Inflammatory macrophage treated with lipopolysaccharide for 1 hour (primary cell): ENCODE measurements around the gene PRLH.

Source experiments
- DNase-seq, 2 donors: peaks; one replicate each; pipeline ENCODE4 v3.0.0-alpha.2; 2020 to 2022

Gene PRLH

DNA sequence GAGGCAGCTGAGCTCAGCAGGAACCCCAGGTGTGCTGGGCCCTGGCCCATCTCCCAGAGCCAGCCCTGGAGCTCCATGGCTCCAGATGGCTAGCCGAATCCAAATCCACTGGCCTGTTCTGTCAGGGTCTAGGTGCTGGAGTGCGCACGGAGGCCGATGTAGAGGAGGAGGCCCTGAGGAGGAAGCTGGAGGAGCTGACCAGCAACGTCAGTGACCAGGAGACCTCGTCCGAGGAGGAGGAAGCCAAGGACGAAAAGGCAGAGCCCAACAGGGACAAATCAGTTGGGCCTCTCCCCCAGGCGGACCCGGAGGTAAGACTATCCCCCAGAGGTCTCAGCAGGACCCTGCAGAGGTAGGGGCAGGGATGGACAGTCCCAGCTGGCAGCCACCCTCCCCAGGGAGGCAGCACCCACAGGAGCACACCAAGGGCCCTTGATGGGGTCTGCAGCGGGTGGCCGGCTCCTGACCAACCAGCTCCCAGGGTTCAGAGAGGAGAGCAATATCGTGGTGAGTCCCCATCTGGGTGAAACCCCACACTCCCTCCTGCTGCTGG is 26.1 kb upstream of the PRLH start:
- DNase-seq, result no peak

DNA sequence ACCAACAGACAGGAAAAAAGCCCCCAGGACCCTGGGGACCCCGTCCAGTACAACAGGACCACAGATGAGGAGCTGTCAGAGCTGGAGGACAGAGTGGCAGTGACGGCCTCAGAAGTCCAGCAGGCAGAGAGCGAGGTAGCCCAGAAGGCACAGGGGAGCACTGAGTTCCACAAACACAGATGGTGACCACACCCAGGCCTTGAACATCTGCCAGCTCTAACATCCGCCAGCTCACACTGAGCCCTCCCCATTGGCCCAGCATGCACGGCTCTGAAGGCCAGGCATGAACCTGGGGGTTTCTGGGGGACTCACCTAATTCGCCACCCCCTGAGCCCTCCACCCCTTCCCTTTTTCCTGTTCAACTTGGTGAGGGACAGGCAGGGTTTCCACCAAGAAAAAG is 25.6 kb upstream of the PRLH start:
- DNase-seq, result no peak

DNA sequence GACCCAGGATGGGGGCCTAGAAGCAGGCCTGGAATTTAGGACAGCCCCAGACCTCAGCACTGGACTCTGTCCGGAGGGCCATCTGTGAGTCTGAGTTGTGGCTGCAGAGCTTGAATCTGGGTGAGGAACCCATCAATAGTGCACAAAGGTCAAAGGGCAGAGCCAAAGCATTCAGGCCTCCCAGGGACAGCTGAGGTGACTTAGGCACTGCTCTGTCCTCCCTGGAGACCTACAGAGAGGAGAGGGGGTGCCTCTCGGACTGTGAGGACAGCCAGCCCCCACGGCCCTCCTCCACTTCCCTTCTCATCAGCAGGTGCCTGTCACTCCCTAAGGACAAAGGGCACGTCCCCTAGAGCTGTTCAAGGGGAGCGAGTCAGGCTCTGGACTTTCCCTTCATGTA is 25.1 kb upstream of the PRLH start:
- DNase-seq, result no peak

DNA sequence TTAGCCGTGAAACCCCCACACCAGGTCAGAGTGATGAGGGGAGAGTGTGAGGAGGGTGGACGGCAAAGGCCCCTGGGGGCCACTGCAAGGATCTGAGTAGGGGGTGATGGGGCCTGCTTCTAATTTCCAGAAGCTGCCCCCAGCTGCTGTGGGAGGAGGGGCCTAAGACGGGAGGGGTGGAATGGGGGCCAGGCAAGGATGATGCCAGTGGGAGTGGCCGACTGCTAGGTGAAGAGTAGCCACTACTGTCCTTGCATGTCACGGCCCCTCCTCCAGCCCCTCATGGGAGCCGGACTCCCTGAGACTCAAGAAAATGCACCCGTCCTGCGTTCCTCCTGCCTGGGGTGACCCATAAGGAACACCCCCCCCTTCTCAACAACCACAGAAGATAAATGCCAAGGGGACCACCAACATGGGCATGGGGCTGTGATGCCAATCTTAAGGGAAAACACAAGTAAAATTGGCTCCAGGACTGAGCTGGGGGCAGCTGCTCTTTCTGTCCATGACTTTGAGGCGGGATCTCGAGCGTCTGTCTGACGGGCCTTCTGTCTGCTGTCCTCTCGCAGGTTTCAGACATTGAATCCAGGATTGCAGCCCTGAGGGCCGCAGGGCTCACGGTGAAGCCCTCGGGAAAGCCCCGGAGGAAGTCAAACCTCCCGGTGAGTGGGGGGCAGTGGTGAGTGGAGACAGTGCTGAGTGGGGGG is 24.2 kb upstream of the PRLH start:
- DNase-seq, result no peak

DNA sequence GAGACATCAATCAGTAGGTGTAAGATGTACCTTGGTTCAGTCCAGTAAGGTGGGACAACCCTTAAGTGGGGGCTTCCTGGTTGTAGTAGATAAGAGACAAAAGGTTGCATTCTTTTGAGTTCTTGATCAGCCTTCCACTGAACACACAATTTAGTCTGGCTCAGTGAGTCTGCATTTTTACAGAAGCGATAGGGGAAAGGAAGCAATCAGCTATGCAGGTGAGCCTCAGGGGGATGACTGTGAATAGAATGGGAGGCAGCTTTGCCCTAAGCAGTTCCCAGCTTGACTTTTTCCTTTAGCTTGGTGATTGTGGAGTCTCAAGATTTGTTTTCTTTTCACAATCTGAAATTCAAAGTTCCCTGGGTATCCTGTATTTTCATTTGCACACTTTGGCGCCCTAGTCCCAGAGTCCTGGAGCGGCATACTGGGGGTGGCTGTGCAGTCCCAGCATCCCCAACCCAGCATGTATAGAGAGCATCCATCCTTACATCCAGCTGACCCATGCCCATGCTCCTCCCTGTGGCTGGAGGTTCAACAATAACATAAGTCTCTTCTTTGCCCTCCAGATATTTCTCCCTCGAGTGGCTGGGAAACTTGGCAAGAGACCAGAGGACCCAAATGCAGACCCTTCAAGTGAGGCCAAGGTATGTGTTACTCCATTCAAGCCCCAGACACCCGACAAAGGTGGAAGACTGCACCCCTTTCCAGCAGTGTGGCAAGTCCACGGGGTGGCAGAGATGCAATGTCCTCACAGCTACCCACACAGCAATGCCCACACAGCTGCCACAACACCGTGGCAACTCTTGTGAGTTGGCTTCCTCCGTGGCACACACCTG is 20.1 kb upstream of the PRLH start:
- no peak for DNase-seq

DNA sequence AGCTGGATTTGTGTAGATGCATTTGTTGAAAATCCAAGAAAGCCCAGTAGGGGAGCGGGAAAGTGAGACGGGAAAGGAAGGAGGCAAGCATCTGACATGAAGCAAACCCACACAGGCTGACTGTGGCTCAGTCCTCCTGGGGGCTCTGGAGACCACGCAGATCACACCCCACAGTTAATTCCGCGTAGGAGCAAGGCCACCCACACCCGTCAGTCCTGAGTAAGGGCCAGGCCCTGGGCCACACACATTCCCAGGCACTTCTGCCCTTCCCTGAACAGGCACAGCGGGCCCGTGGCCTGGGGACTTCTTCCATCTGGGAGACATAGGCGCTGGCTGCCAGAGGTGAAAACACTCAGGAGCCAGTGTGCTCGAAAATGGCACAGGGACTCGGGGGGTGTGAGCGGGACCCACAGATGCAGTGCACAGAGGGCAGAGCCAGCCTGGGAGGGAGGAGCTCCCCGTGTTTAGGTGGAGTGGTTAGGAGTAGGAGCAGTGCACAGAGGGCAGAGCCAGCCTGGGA is 19.4 kb upstream of the PRLH start:
- no peak for DNase-seq

DNA sequence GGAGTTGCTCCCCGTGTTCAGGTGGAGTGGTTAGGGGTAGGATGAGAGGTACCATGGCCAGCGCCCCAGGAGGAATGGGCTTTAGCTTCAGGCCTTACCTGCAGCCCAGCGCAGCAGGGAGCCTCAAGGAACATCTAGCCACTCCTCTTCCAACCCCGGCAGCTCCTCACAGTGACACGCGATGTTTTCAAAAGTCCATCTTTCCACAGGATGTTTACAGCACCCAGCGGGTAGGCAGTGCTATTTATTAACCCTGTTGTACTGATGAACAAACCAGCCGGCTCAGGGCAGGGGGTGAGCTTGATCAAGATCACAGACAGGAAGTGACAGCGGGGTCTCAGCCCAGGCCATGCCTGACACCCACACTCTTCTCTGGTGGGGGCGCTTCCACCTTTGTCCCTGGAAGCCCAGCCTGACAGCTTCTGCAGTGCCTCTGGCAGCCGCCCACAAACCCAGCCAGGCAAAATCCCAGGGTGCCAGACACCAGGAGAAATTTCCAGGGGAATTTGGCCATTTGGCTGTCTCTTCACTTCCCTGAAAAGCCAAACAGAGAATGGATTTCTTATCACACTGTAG is 18.4 kb upstream of the PRLH start:
- no peak for DNase-seq

DNA sequence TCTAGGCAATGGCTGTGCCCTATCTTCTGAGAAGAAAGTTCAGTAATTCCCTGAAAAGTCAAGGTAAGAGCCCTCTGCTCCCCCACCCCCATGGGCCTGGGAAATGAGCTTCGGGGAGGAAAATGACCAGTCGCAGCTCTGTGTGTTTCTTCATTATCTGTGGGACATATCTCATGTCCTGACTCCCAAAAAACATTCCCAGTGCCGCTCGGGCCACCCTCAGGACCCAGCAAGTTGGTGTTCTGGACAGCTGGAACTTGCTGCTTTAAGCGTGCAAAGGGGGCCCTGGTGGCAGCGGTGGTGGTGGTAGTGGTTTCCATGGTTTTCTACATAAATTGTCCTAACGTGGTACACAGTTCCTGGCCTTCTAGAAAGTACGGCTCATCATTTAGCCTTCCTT is 17.2 kb upstream of the PRLH start:
- no peak for DNase-seq

DNA sequence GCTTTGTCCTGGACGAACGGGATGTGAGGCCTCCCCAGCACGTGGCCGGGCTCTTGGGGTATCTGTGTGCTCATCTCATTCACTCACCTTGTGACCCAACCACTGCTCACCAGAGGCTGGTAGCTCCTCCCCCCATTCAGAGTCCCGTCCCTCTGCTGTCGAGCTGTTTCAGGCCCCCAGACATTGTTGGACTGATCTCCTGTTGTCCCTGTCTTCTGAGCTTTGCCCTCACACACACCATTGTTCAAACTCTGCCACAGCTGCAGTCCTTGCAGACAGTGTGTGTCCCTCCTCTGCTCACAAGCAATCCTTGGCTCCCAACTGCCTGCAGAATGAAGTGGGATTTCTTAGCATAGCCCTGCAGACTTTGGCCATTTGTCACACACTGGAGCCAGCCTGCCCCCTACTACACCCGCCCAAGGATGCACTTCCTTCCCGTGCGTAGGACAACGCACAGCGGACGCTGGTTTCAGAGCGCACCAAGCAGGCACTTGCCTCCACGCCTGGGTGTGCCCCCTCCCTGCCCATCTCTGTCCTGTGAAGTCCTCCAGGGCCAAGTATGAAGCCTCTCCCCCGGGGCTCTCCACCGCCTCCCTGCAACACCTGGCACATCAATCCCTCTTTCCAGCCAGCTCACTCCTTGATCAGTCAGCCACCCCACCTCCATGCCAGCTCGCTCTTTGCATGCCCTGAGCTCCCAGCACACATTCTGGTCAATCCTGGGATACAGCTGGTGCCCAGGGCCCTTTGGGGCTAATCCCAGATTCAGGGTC is 16.5 kb upstream of the PRLH start:
- DNase-seq, result no peak

DNA sequence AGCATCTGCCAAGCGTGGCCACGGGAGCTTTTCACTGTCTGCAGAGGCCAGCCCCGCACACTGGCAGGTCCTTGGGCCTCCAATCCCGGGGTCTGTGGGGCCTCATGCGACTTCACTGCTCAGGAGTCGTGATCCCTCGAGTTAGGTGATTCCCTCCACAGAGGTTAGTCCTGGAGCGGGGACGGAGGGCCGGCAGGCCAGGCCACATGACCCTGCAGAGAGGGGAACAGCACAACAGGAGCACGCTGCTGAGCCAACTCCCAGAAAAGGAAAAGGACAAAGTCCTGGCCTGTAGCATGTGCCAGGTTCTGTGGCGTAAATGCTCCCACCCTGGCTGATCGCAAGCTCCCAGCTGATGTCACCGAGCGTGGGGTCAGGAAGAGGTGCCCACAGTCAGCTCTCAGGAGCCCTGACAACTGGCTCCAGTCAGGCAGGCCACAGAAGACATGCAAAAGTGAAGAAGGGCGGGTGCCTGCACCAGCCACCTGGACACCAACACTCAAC is 15.3 kb upstream of the PRLH start:
- DNase-seq, result no peak

DNA sequence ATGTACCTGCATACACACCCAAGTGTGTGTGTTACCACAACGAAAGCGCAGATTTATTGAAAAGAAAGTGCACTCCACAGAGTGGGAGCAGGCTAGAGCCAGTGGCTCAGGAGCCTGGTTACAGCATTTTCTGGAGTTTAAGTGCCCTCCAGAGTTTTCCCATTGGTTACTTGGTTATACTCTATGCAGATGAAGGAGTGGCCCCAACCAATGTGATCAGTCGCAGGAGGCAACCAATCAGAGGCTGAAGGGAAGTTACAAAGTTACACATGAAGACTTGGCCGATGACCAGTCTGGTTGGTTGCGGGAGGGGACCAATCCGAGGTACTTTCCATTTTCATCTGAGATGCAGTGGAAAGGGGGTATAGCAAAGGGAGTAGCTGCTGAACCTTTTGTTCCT is 13.5 kb upstream of the PRLH start:
- DNase-seq, result peak in 1 of 2 donors; percentile 7

DNA sequence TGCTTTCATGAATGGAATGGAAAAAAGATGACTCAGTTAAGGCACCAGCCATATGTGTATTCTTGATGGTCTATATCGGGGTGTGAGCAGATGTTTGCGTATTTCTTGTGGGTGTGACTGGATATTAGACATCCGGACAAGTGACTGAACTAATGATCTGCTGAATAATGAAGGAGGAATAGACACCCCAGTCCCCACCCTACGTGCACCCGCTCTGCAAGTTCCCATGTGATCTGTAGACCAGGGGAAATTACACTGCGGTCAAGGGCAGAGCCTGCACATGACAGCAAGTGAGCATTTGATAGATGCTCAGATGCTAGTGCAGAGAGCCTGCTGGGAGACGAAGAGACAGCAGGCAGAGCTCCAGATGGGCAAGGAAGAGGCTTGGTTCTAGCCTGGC is 12.4 kb upstream of the PRLH start:
- no peak for DNase-seq

DNA sequence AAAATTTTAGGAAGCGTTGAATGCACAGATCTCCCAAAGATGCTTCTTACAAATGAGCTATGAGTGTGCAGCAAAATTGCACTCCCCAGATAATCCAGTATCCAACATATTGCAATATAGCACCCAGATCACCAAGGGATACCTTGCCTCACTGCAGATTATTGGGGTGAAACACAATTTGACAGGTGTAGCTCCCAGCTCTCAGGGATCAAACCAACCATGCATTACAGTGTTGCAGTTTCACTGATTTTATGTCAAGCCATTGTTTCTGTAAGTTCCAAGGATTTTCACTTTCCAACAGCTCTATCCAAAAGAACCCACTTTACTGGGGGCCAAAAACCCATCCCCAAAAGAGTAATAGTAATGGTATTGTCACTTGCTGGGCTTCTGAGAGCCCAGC is 10.8 kb upstream of the PRLH start:
- no peak for DNase-seq

DNA sequence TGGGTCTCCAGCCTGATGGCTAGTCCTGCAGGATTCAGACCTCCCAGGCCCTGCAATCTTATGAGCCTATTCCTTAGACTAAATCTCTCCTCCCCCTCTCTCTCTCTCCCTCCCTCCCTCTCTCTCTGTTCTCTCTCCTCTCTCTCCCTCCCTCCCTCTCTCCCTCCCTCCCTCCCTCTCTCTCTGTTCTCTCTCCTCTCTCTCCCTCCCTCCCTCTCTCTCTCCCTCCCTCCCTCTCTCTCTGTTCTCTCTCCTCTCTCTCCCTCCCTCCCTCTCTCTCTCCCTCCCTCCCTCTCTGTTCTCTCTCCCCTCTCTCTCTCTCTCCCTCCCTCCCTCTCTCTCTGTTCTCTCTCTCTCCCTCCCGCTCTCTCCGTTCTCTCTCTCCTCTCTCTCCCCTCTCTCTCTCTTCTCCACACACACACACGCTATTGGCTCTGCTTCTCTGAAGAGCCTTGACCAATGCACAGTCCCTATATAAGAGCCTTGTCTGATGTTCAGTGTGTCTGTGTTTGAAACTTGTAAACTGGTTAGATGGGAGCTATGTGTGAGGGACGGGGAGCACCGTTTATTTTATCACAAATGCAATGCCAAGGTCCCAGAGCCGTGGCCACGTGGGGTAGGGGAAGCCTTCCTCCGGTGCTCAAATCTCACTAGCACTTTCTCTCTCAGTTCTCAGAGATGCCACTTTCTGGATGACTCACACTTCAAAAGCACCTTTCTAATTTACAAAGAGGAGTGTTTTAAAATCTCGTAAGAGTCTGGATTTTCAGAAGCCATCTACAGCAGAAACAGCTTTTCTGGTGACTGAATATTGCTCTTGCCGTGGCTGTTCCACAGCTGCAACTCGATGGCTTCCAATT is 9.4 kb upstream of the PRLH start:
- no peak for DNase-seq

DNA sequence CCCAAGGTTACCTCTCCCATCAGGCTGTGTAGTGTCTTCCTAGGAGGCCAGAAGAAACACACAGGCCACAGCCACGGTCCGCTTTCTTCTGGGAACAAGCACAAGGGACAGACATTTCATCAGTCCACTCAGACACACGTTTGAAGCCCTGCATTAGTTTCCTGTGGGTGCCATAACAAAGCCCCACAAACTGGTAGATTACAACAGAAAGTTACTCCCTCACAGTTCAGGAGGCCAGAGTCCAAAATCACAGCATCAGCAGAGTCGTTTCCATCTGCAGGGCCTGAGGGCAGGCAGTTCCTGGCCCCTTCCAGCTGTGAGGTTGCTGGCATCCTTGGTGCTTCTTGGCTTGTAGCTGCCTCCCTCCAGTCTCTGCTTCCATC is 8.8 kb upstream of the PRLH start:
- no peak for DNase-seq

DNA sequence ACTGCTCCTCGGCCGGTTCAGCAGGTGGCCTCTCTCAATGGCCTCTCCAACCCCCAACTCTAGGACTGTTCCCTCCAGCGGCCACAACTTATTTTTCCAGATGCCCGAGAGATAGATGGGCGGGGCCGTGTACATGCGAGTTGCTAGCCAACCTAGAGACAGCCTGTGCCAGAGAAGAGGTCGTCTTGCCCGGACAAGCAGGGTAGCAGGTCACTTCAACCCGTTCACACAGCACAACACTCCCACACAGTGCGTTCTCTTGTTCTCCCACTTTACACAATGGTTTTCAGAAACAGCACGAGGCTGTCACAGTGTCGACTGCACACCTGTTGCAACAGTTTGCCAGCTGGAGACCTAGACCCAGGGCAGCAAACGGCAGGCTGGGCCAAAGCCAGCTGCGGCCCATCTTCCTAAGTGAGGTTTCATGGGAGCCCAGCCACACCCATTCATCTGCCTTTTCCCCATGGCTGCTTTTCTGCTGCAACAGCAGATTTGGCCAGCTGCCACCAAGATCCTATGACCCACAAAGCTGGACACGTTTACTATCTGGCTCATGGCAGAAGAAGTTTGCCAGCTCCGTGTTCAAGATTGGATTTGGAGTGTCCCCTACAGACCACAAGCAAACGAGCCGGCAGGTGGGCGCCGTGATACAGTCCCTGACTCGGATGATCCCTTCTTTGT is 7.3 kb upstream of the PRLH start:
- DNase-seq, result no peak

DNA sequence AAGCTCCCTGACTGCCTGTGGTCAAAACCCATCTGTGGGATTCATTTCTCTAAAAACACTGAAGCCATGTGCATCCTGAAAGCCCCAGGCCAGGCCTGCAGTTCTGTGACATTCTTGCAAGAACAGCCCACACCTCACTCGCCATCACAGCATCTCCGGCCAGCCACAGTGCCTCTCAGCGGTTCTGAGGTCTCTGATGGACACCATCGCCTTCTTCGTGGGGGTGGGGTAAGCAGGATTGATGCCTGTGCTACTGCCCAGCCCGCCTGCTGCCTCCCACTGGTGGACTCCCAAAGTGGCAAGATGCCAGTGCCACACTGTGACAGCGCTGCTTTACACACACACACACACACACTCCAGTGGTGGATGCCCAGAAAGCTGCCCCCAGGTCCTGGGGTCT is 5.2 kb upstream of the PRLH start:
- no peak for DNase-seq

DNA sequence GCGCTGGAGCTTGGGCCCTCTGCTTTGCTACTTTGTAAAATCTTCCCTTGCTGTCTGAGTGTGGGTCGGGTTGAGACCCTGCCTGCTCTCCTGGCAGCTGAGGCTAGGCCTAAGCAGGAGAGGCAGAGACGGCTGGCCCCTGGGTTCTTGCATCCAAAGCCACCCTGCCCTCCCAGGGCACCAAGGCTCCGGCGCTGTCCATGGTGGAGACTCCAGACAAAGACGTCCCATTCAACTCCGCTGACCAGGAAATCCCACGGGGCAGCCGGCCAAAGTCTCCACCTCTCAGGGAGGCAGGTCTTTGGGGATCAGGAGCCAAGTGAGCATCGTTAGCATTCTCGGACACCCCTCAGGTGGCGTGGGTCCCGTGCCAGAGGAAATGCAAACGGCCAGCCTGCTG is 2.6 kb upstream of the PRLH start:
- DNase-seq, result no peak

DNA sequence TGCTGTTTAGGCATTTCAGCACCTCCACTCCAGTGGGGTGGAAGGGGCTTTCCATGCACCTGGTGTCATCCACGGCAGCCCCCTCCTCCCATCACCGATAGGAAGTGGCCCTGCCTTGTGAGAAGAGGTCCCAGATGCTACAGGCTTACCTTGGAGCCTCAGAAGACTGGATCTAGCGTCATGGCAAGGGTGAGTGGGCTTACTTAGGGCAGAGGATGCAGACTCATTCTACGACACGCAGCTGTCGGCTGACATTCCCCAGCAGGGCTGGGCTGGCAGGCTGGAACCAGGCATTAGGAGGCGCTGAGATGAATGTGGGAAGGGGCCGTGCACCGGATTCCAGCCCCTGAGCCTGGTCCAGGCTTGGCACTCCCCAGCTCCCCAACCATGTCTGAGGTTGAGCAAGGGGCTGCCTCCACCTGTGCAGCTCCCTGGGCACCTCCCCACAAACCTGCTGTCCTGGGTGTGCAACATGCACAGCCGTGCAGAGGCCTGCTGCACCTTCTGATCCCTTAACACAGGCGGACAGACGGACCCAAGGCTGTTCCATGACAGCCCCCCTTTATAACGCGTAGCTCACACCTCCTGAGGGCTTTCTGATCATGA is 1.7 kb upstream of the PRLH start:
- no peak for DNase-seq

DNA sequence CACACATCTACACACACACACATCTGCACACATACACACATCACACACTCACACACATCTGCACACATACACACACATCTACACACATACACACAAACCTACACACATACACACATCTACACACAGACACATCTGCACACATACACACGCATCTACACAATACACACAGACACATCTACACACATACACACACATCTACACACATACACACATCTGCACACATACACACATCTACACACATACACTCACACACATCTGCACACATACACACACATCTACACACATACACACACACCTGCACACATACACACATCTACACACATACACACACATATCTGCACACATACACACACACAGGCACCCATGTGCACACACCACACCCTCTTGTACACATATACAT is 400 bp upstream of the PRLH start:
- no peak for DNase-seq
